SH-SY5Y (cell line): Measurements from ENCODE around the gene ERVFRD-1.

Experiments used
- GATA2 ChIP-seq: IDR thresholded peaks from 2 replicates; pipeline ENCODE4 v1.6.1; 2011; ENCODE audit warnings: mild to moderate bottlenecking, low read depth, low read length
- GATA3 ChIP-seq: IDR thresholded peaks from 2 replicates; pipeline ENCODE4 v1.6.1; 2011; ENCODE audit warnings: low read depth, mild to moderate bottlenecking, low read length, moderate library complexity

GRCh38 chr6:11155589-11155988 lies 44.1 kb upstream of the ERVFRD-1 start:
- no peak for TF ChIP-seq GATA3
- TF ChIP-seq GATA2: no peak
